CD4-positive, alpha-beta T cell treated with Interleukin-4 for 1 hour (primary cell): ENCODE results near the gene FAM78A.

ENCODE experiments used
- DNase-seq, 2 donors: peaks; one replicate each; pipeline ENCODE4 v3.0.0-alpha.2; 2020 to 2022

Gene FAM78A

GRCh38 chr9:131302244-131303075 lies 26.1 kb upstream of the FAM78A start:
- no peak for DNase-seq

- no peak for DNase-seq
Measured at GRCh38 chr9:131300444-131300843, 24.1 kb upstream of the FAM78A start.

GRCh38 chr9:131299961-131300347 lies 23.6 kb upstream of the FAM78A start:
- DNase-seq: no peak

GRCh38 chr9:131299346-131299960 lies 23.1 kb upstream of the FAM78A start:
- no peak for DNase-seq

GRCh38 chr9:131298816-131299215 lies 22.5 kb upstream of the FAM78A start:
- DNase-seq: no peak

- DNase-seq: no peak
Measured at GRCh38 chr9:131298341-131298740, 22.0 kb upstream of the FAM78A start.

- no peak for DNase-seq
Measured at GRCh38 chr9:131297903-131298302, 21.6 kb upstream of the FAM78A start.

- no peak for DNase-seq
Measured at GRCh38 chr9:131296906-131297500, 20.7 kb upstream of the FAM78A start.

- no peak for DNase-seq
Measured at GRCh38 chr9:131296460-131296859, 20.1 kb upstream of the FAM78A start.

- DNase-seq: no peak
Measured at GRCh38 chr9:131292937-131293336, 16.6 kb upstream of the FAM78A start.

- DNase-seq: no peak
Measured at GRCh38 chr9:131291795-131292315, 15.5 kb upstream of the FAM78A start.

- DNase-seq: no peak
Measured at GRCh38 chr9:131290767-131291370, 14.6 kb upstream of the FAM78A start.

GRCh38 chr9:131290036-131290766 lies 13.9 kb upstream of the FAM78A start:
- no peak for DNase-seq

- no peak for DNase-seq
Measured at GRCh38 chr9:131289301-131290035, 13.2 kb upstream of the FAM78A start, which contains the start of gene PLPP7. Gene PLPP7, plus strand, starts transcription at chr9:131289723. Its CDS starts 275 bp downstream, at chr9:131289998.

GRCh38 chr9:131288217-131288616 lies 11.9 kb upstream of the FAM78A start:
- no peak for DNase-seq

GRCh38 chr9:131287359-131287758 lies 11.0 kb upstream of the FAM78A start:
- DNase-seq: no peak

- DNase-seq: no peak
Measured at GRCh38 chr9:131284856-131285255, 8.5 kb upstream of the FAM78A start.

- no peak for DNase-seq
Measured at GRCh38 chr9:131282688-131283422, 6.5 kb upstream of the FAM78A start.

- no peak for DNase-seq
Measured at GRCh38 chr9:131282175-131282574, 5.9 kb upstream of the FAM78A start.

- DNase-seq: no peak
Measured at GRCh38 chr9:131281119-131281965, 5.0 kb upstream of the FAM78A start.
